ENCODE data around the gene COL11A2. TPM values are rescaled to one million over a fixed set of nuclear protein-coding genes. Genes with fewer than 3 reads are reported as not detected.

Gene COL11A2
- total and polyA plus RNA-seq, 2 of the 13 experiments (the other 11 are each of a cell fraction or from before 2014, with no cell fraction given): 0.55 TPM

- TF ChIP-seq, protein P1, sequence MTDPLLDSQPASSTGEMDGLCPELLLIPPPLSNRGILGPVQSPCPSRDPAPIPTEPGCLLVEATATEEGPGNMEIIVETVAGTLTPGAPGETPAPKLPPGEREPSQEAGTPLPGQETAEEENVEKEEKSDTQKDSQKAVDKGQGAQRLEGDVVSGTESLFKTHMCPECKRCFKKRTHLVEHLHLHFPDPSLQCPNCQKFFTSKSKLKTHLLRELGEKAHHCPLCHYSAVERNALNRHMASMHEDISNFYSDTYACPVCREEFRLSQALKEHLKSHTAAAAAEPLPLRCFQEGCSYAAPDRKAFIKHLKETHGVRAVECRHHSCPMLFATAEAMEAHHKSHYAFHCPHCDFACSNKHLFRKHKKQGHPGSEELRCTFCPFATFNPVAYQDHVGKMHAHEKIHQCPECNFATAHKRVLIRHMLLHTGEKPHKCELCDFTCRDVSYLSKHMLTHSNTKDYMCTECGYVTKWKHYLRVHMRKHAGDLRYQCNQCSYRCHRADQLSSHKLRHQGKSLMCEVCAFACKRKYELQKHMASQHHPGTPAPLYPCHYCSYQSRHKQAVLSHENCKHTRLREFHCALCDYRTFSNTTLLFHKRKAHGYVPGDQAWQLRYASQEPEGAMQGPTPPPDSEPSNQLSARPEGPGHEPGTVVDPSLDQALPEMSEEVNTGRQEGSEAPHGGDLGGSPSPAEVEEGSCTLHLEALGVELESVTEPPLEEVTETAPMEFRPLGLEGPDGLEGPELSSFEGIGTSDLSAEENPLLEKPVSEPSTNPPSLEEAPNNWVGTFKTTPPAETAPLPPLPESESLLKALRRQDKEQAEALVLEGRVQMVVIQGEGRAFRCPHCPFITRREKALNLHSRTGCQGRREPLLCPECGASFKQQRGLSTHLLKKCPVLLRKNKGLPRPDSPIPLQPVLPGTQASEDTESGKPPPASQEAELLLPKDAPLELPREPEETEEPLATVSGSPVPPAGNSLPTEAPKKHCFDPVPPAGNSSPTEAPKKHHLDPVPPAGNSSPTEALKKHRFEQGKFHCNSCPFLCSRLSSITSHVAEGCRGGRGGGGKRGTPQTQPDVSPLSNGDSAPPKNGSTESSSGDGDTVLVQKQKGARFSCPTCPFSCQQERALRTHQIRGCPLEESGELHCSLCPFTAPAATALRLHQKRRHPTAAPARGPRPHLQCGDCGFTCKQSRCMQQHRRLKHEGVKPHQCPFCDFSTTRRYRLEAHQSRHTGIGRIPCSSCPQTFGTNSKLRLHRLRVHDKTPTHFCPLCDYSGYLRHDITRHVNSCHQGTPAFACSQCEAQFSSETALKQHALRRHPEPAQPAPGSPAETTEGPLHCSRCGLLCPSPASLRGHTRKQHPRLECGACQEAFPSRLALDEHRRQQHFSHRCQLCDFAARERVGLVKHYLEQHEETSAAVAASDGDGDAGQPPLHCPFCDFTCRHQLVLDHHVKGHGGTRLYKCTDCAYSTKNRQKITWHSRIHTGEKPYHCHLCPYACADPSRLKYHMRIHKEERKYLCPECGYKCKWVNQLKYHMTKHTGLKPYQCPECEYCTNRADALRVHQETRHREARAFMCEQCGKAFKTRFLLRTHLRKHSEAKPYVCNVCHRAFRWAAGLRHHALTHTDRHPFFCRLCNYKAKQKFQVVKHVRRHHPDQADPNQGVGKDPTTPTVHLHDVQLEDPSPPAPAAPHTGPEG (CRISPR knock-in tag; IDR thresholded peaks at IDR 0.05): no peak
- TF ChIP-seq MIER3 (CRISPR knock-in tag; IDR thresholded peaks at IDR 0.05; ENCODE audit: borderline replicate concordance) (peak; percentile 43; the same call in 1 of the 2 replicates), ZSCAN9 (CRISPR knock-in tag; IDR thresholded peaks at IDR 0.05; ENCODE audit: borderline replicate concordance) (peak; percentile 76; the same call in 1 of the 2 replicates), TIGD3 (CRISPR knock-in tag; IDR thresholded peaks at IDR 0.05; ENCODE audit: borderline replicate concordance) (peak; percentile 59; the same call in 1 of the 2 replicates), IKZF5 (CRISPR knock-in tag; IDR thresholded peaks at IDR 0.05) (peak; percentile 79; the same call in 1 of the 2 replicates), SRSF4 (IDR thresholded peaks at IDR 0.05; ENCODE audit: low read depth, low read length, poor library complexity, severe bottlenecking) (no peak), ARID4A (CRISPR knock-in tag; IDR thresholded peaks at IDR 0.05; ENCODE audit: borderline replicate concordance) (peak; percentile 90), ZNF766 (CRISPR knock-in tag; IDR thresholded peaks at IDR 0.05; ENCODE audit: borderline replicate concordance) (peak; percentile 84; the same call in 1 of the 2 replicates), U2AF1 (optimal IDR thresholded peaks at IDR 0.05; ENCODE audit: low read depth, low read length) (no peak), GABPB1 (CRISPR knock-in tag; IDR thresholded peaks at IDR 0.05) (peak; percentile 98), ZGPAT (CRISPR knock-in tag; IDR thresholded peaks at IDR 0.05) (peak; percentile 92), AGO2 (optimal IDR thresholded peaks at IDR 0.05; ENCODE audit: low read depth, low read length) (peak; percentile 95)
Observed at GRCh38 chr6:33208091-33208967, 16.1 kb upstream of the COL11A2 start, which contains the start of gene RING1 (continued).
